Left lung (tissue), 10 donors: Measurements from ENCODE around the gene THSD8. TPM values are rescaled to one million over a fixed set of nuclear protein-coding genes. Genes with fewer than 3 reads are reported as not detected.

Source experiments
- ATAC-seq: fragments of 200-7000 bp; cut with Tn5 transposase; one replicate; pipeline ENCODE4 v1.9.1; 2020; ENCODE audit warnings: moderate library complexity
- DNase-seq, 4 donors: peaks; one replicate each; pipeline ENCODE4 v3.0.0-alpha.2; 2013 to 2020
- H3K27ac ChIP-seq, 2 donors: fragments of 200-600 bp; sonication (generic) in 1 of 2; one replicate each; pipeline versions ENCODE4 v1.5.0 to v1.8.0; 2020 to 2021
- H3K27me3 ChIP-seq, 2 donors: fragments of 200-600 bp; sonication (generic) in 1 of 2; one replicate each; pipeline versions ENCODE4 v1.5.0 to v1.8.0; 2020 to 2021
- H3K36me3 ChIP-seq, 2 donors: fragments of 200-600 bp; sonication (generic) in 1 of 2; one replicate each; pipeline versions ENCODE4 v1.5.0 to v1.8.0; 2020 to 2021
- H3K4me1 ChIP-seq, 2 donors: fragments of 200-600 bp; one replicate each; pipeline ENCODE4 v1.8.0; 2021
- H3K4me3 ChIP-seq, 2 donors: fragments of 200-600 bp; sonication (generic) in 1 of 2; one replicate each; pipeline versions ENCODE4 v1.5.0 to v1.8.0; 2020 to 2021; ENCODE audit warnings: mild to moderate bottlenecking in 1 of 2
- H3K9me3 ChIP-seq, 2 donors: fragments of 200-600 bp; sonication (generic) in 1 of 2; one replicate each; pipeline versions ENCODE4 v1.5.0 to v1.8.0; 2020 to 2021
- CTCF ChIP-seq, 2 donors: fragments of 200-600 bp; sonication (generic) in 1 of 2; IDR thresholded peaks; one replicate each; pipeline versions ENCODE4 v1.5.0 to v1.8.0; 2021; ENCODE audit warnings: antibody characterized with exemption in 2 of 2
- intact Hi-C, 2 donors: fragments of 100-400 bp; cut with DNase I; formaldehyde crosslinking; loops; one replicate each; pipeline versions ENCODE4 v1.11.2 to v1.14.2; 2022
- polyA plus RNA-seq, 6 donors: library from polyadenylated mRNA; unstranded; fragments of 120-200 nt; gene quantifications; one replicate each; pipeline ENCODE4 v1.2.1, GENCODE V29; 2013; ENCODE audit not compliant: insufficient read length in 6 of 6
- total RNA-seq, 2 donors: library from RNA; stranded (reverse); fragmentation: NEBNext Ultra II Directional; extraction: Animal tissue kit (Norgen Biotek cat#: 25700); gene quantifications; one replicate each; pipeline ENCODE4 v1.2.1, GENCODE V29; 2021
- donor health status: DM: no; HTN: yes; CAD: no.
- donor health status: DM: no; HTN: no; CAD: no.

THSD8 gene
- total and polyA plus RNA-seq, 8 donors, result 2.2 to 11.6 (median 6.2) TPM

GRCh38 chr19:12789904-12790619 is 11.8 kb upstream of the THSD8 start:
- no peaks in the 10 kb centered on the region for H3K27me3 ChIP-seq
- DNase-seq (peak; percentile 94 to 100 (median 98)), ATAC-seq (peak; percentile 46)
- peak overlapping the region; percentile 99 to 100 for H3K27ac ChIP-seq
- peaks cover 0 to 10% of the 10 kb centered on the region in 2 donors for H3K36me3 ChIP-seq
- H3K9me3 ChIP-seq, result no peaks in the 10 kb centered on the region
- TF ChIP-seq CTCF (IDR thresholded peaks at IDR 0.05), result no peak
- peak overlapping the region; percentile 92 to 98 for H3K4me3 ChIP-seq
- peaks cover 54 to 64% of the 10 kb centered on the region in 2 donors for H3K4me1 ChIP-seq
- intact Hi-C loops, result no loop called here

GRCh38 chr19:12790628-12791344 is 11.1 kb upstream of the THSD8 start:
- Histone ChIP-seq H3K27ac (peak overlapping the region; percentile 99 to 100), H3K36me3 (peaks cover 0 to 10% of the 10 kb centered on the region in 2 donors), H3K27me3 (no peaks in the 10 kb centered on the region), H3K9me3 (no peaks in the 10 kb centered on the region), H3K4me1 (peaks cover 49 to 64% of the 10 kb centered on the region in 2 donors), H3K4me3 (peak overlapping the region; percentile 92 to 98)
- intact Hi-C loops, result no loop called here
- TF ChIP-seq CTCF (IDR thresholded peaks at IDR 0.05), result no peak
- ATAC-seq (no peak), DNase-seq (no peak)

- TF ChIP-seq CTCF (IDR thresholded peaks at IDR 0.05), result no peak
- Histone ChIP-seq H3K4me1 (peaks cover 46 to 64% of the 10 kb centered on the region in 2 donors), H3K4me3 (peak within 1 kb of the TSS; percentile 92 to 98), H3K9me3 (no peaks in the 10 kb centered on the region), H3K27me3 (no peaks in the 10 kb centered on the region), H3K36me3 (peaks cover 0 to 10% of the 10 kb centered on the region in 2 donors), H3K27ac (peak within 1 kb of the TSS; percentile 99 to 100)
- intact Hi-C loops, result no loop called here
- DNase-seq (peak; percentile 95 to 98 (median 98)), ATAC-seq (peak; percentile 52)
Measured at GRCh38 chr19:12791345-12792050, 10.4 kb upstream of the THSD8 start, which contains the start of gene JUNB. JUNB (plus strand) TSS chr19:12791486; CDS start chr19:12791772, 286 bp downstream.

GRCh38 chr19:12792051-12792852 is 9.6 kb upstream of the THSD8 start:
- peaks cover 0 to 10% of the 10 kb centered on the region in 2 donors for H3K36me3 ChIP-seq
- intact Hi-C loops, result no loop called here
- peaks cover 38 to 58% of the 10 kb centered on the region in 2 donors for H3K4me1 ChIP-seq
- no peak for TF ChIP-seq CTCF (IDR thresholded peaks at IDR 0.05)
- no peak for ATAC-seq
- peak overlapping the region; percentile 92 to 98 for H3K4me3 ChIP-seq
- H3K27me3 ChIP-seq, result no peaks in the 10 kb centered on the region
- H3K9me3 ChIP-seq, result no peaks in the 10 kb centered on the region
- DNase-seq, result peak in 3 of 4 donors; percentile 78 to 95 (median 79)
- H3K27ac ChIP-seq, result peak overlapping the region; percentile 99 to 100
